Stomach (tissue), 4 donors: ENCODE measurements around the gene PSMD7.
"Not testable (repeated sequence)": the region's sequence is repeated elsewhere in the genome, so short reads cannot be mapped to it uniquely, and the experiment has no call there.

Source experiments
- EP300 ChIP-seq: sonication (generic); formaldehyde crosslinking; IDR thresholded peaks from one replicate; pipeline ENCODE4 v1.6.1; 2017; ENCODE audit warnings: antibody characterized with exemption
- POLR2A ChIP-seq, 4 donors: fragments of 450-650 bp; IDR thresholded peaks; one replicate each; pipeline ENCODE4 v1.6.1; 2016; ENCODE audit warnings: antibody characterized with exemption in 4 of 4, control low read depth in 2 of 4, mild to moderate bottlenecking in 1 of 4, moderate library complexity in 1 of 4
- TF ChIP-seq, protein P1 (sequence below), 7 experiments: fragments of 450-650 bp in 4 of 7; fragments of 200-600 bp in 3 of 7; sonication (generic) in 3 of 7; IDR thresholded peaks; one replicate each; pipeline ENCODE4 v1.5.1; 2016 to 2019; ENCODE audit warnings: antibody characterized with exemption in 7 of 7, control low read depth in 2 of 7, mild to moderate bottlenecking in 1 of 7

GRCh38 chr16:74339226-74339625 lies 42.6 kb downstream of the PSMD7 start:
- not testable (repeated sequence) for TF ChIP-seq POLR2A (IDR thresholded peaks at IDR 0.05); EP300
- TF ChIP-seq, protein P1, sequence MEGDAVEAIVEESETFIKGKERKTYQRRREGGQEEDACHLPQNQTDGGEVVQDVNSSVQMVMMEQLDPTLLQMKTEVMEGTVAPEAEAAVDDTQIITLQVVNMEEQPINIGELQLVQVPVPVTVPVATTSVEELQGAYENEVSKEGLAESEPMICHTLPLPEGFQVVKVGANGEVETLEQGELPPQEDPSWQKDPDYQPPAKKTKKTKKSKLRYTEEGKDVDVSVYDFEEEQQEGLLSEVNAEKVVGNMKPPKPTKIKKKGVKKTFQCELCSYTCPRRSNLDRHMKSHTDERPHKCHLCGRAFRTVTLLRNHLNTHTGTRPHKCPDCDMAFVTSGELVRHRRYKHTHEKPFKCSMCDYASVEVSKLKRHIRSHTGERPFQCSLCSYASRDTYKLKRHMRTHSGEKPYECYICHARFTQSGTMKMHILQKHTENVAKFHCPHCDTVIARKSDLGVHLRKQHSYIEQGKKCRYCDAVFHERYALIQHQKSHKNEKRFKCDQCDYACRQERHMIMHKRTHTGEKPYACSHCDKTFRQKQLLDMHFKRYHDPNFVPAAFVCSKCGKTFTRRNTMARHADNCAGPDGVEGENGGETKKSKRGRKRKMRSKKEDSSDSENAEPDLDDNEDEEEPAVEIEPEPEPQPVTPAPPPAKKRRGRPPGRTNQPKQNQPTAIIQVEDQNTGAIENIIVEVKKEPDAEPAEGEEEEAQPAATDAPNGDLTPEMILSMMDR (IDR thresholded peaks at IDR 0.05): not testable (repeated sequence)
